Measurements from ENCODE around the gene BLVRB. TPM values are rescaled to one million over a fixed set of nuclear protein-coding genes. Genes with fewer than 3 reads are reported as not detected.

Gene BLVRB
- total and polyA plus RNA-seq, 2 donors from 2014 or later = 89.9 to 248 TPM

GRCh38 chr19:40419780-40420179, 45.8 kb downstream of the BLVRB start:
- peak in 1 of 5 donors; percentile 44 for DNase-seq
- no peak for TF ChIP-seq CTCF (IDR thresholded peaks at IDR 0.05; ENCODE audit: borderline replicate concordance, extremely low read depth, insufficient read depth)
- intact Hi-C loops (cut with DNase I) = no loop called here
- H3K4me1 ChIP-seq (ENCODE audit: control insufficient read depth in 2 of 3, insufficient read depth in 2 of 3, low read depth in 1 of 3, low read length in 3 of 3) = peaks cover 3 to 8% (median 8%) of the 10 kb centered on the region in 3 donors
- H3K4me3 ChIP-seq (ENCODE audit: low read length in 3 of 3) = no peak overlapping the region
- no peak for FAIRE-seq
- no peaks in the 10 kb centered on the region for H3K27me3 ChIP-seq (ENCODE audit: control insufficient read depth, insufficient read depth, low read length)
- H3K9ac ChIP-seq (ENCODE audit: low read length in 3 of 3) = no peak overlapping the region
- peaks cover 0 to 14% (median 4%) of the 10 kb centered on the region in 3 donors for H3K36me3 ChIP-seq (ENCODE audit: control insufficient read depth in 2 of 3, insufficient read depth in 3 of 3, low read length in 3 of 3)
- no peaks in the 10 kb centered on the region for H3K9me3 ChIP-seq (ENCODE audit: control insufficient read depth in 2 of 3, insufficient read depth in 1 of 3, low read length in 3 of 3)
- H3K27ac ChIP-seq (ENCODE audit: low read depth in 2 of 2, low read length in 2 of 2) = no peak overlapping the region

- peaks cover 0 to 14% (median 4%) of the 10 kb centered on the region in 3 donors for H3K36me3 ChIP-seq (ENCODE audit: control insufficient read depth in 2 of 3, insufficient read depth in 3 of 3, low read length in 3 of 3)
- intact Hi-C loops (cut with DNase I) = no loop called here
- H3K9ac ChIP-seq (ENCODE audit: low read length in 3 of 3) = no peak overlapping the region
- TF ChIP-seq CTCF (IDR thresholded peaks at IDR 0.05; ENCODE audit: borderline replicate concordance, extremely low read depth, insufficient read depth) = no peak
- no peaks in the 10 kb centered on the region for H3K27me3 ChIP-seq (ENCODE audit: control insufficient read depth, insufficient read depth, low read length)
- H3K9me3 ChIP-seq (ENCODE audit: control insufficient read depth in 2 of 3, insufficient read depth in 1 of 3, low read length in 3 of 3) = no peaks in the 10 kb centered on the region
- H3K27ac ChIP-seq (ENCODE audit: low read depth in 2 of 2, low read length in 2 of 2) = no peak overlapping the region
- no peak for FAIRE-seq
- H3K4me3 ChIP-seq (ENCODE audit: low read length in 3 of 3) = no peak overlapping the region
- DNase-seq = peak in 1 of 5 donors; percentile 48
- peaks cover 3 to 9% (median 8%) of the 10 kb centered on the region in 3 donors for H3K4me1 ChIP-seq (ENCODE audit: control insufficient read depth in 2 of 3, insufficient read depth in 2 of 3, low read depth in 1 of 3, low read length in 3 of 3)
These were observed 46.4 kb downstream of the BLVRB start for GRCh38 chr19:40419066-40419612.

GRCh38 chr19:40418040-40418439, 47.5 kb downstream of the BLVRB start:
- no peak overlapping the region for H3K4me3 ChIP-seq (ENCODE audit: low read length in 3 of 3)
- H3K27me3 ChIP-seq (ENCODE audit: control insufficient read depth, insufficient read depth, low read length) = no peaks in the 10 kb centered on the region
- H3K4me1 ChIP-seq (ENCODE audit: control insufficient read depth in 2 of 3, insufficient read depth in 2 of 3, low read depth in 1 of 3, low read length in 3 of 3) = peaks cover 3 to 8% (median 8%) of the 10 kb centered on the region in 3 donors
- FAIRE-seq (no peak), DNase-seq (no peak)
- H3K27ac ChIP-seq (ENCODE audit: low read depth in 2 of 2, low read length in 2 of 2) = peak overlapping the region; percentile 88 to 93
- H3K9me3 ChIP-seq (ENCODE audit: control insufficient read depth in 2 of 3, insufficient read depth in 1 of 3, low read length in 3 of 3) = no peaks in the 10 kb centered on the region
- no peak for TF ChIP-seq CTCF (IDR thresholded peaks at IDR 0.05; ENCODE audit: borderline replicate concordance, extremely low read depth, insufficient read depth)
- H3K36me3 ChIP-seq (ENCODE audit: control insufficient read depth in 2 of 3, insufficient read depth in 3 of 3, low read length in 3 of 3) = peaks cover 0 to 10% (median 4%) of the 10 kb centered on the region in 3 donors
- peak overlapping the region in 1 of 3 donors; percentile 18 for H3K9ac ChIP-seq (ENCODE audit: low read length in 3 of 3)
- intact Hi-C loops (cut with DNase I) = no loop called here

GRCh38 chr19:40417643-40417981, 47.9 kb downstream of the BLVRB start:
- Histone ChIP-seq H3K9me3 (ENCODE audit: control insufficient read depth in 2 of 3, insufficient read depth in 1 of 3, low read length in 3 of 3) (no peaks in the 10 kb centered on the region), H3K27ac (ENCODE audit: low read depth in 2 of 2, low read length in 2 of 2) (peak overlapping the region; percentile 88 to 93), H3K4me1 (ENCODE audit: control insufficient read depth in 2 of 3, insufficient read depth in 2 of 3, low read depth in 1 of 3, low read length in 3 of 3) (peaks cover 3 to 8% (median 6%) of the 10 kb centered on the region in 3 donors), H3K27me3 (ENCODE audit: control insufficient read depth, insufficient read depth, low read length) (no peaks in the 10 kb centered on the region), H3K4me3 (ENCODE audit: low read length in 3 of 3) (no peak overlapping the region), H3K36me3 (ENCODE audit: control insufficient read depth in 2 of 3, insufficient read depth in 3 of 3, low read length in 3 of 3) (peaks cover 0 to 6% (median under 1%) of the 10 kb centered on the region in 3 donors), H3K9ac (ENCODE audit: low read length in 3 of 3) (peak overlapping the region in 2 of 3 donors; percentile 18 to 43)
- FAIRE-seq (no peak), DNase-seq (peak in 1 of 5 donors; percentile 48)
- TF ChIP-seq CTCF (IDR thresholded peaks at IDR 0.05; ENCODE audit: borderline replicate concordance, extremely low read depth, insufficient read depth) = no peak
- intact Hi-C loops (cut with DNase I) = no loop called here

Data from kidney (tissue), 14 donors.